Skeletal muscle satellite cell (primary cell): Measurements from ENCODE around the gene ASPHD1.

Experiments used
- H3K27me3 ChIP-seq: 2 replicates; pipeline ENCODE4 v1.7.0; 2013; ENCODE audit warnings: low read length; ENCODE audit not compliant: control insufficient read depth, insufficient read depth
- H3K36me3 ChIP-seq: 2 replicates; pipeline ENCODE4 v1.7.0; 2013; ENCODE audit warnings: mild to moderate bottlenecking, control low read depth, low read length; ENCODE audit not compliant: insufficient read depth
- H3K4me1 ChIP-seq: 2 replicates; pipeline ENCODE4 v1.7.0; 2013; ENCODE audit warnings: low read length; ENCODE audit not compliant: control insufficient read depth, insufficient read depth
- H3K4me2 ChIP-seq: 2 replicates; pipeline ENCODE4 v1.7.0; 2013; ENCODE audit warnings: mild to moderate bottlenecking, low read length
- H3K4me3 ChIP-seq: 2 replicates; pipeline ENCODE4 v1.7.0; 2013; ENCODE audit warnings: low read length
- H3K9ac ChIP-seq: 2 replicates; pipeline ENCODE4 v1.7.0; 2013; ENCODE audit warnings: mild to moderate bottlenecking, low read depth, low read length, moderate library complexity
- H3K9me3 ChIP-seq: replicated peaks from 2 replicates; pipeline ENCODE4 v1.7.0; 2013; ENCODE audit warnings: mild to moderate bottlenecking, control low read depth, low read length

Gene ASPHD1

DNA sequence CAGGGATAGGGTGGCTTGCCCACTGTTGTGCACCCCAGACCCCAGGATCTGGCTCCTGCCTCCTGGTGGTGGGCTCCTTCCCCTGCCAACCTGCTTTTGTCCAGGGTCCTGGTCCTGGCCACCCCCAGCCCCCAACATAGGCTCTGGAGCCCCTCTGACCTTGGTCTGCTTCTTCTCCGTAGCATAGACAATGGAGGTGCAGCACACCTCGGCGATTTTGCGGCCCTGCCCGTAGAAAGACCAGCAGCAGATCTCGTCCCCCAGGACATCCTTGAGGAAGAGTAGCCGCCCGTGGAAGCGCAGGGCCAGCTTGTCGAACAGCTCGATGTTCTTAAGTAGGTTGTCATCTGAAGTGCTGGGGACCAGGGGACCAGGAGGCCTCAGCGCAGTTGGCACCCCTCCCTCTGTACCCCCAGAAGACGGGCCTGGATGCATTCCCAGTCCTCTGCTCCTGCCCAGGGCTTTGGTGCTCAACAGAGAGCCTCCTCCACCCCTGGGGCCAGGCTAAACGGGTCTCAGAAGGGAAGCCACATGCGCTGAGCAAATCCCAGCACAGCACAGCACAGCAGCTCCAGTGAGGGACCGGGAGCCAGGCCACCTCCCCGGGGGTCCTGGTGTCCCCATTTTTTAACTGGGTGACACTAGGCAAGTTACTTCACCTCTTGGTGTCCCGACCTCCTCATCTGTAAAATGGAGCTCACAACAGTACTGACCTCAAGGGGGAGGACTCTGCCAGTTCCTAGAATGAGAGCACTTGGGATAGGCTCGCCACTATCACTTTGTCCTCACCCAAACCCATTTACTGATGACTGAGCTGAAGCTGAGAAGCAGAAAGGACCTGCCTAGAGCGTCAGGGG is 10.8 kb downstream of the ASPHD1 start:
- no peak overlapping the region for H3K4me2 ChIP-seq
- no peak overlapping the region for H3K9ac ChIP-seq
- H3K4me3 ChIP-seq = no peak overlapping the region
- H3K9me3 ChIP-seq = no peaks in the 10 kb centered on the region
- peaks cover 8% of the 10 kb centered on the region for H3K4me1 ChIP-seq
- H3K27me3 ChIP-seq = no peaks in the 10 kb centered on the region
- peaks cover 24% of the 10 kb centered on the region for H3K36me3 ChIP-seq

DNA sequence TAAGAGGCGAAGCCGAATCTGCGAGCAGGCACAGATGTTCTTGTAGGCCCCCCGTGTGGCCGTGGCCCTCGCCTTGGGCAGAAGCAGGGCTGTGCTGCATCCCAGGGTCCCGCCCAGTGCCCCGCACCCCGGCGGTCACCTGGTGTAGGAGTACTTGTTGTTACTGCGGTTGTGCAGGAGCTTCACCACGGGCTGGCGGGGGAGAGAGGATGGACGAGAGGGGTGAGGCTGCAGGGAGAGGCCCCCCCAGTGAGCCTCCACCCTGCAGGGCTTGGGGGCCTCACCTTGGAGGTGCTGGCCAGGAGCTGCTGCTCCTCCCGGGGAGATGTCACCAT is 11.4 kb downstream of the ASPHD1 start:
- no peak overlapping the region for H3K9ac ChIP-seq
- H3K36me3 ChIP-seq = peaks cover 24% of the 10 kb centered on the region
- no peak overlapping the region for H3K4me3 ChIP-seq

DNA sequence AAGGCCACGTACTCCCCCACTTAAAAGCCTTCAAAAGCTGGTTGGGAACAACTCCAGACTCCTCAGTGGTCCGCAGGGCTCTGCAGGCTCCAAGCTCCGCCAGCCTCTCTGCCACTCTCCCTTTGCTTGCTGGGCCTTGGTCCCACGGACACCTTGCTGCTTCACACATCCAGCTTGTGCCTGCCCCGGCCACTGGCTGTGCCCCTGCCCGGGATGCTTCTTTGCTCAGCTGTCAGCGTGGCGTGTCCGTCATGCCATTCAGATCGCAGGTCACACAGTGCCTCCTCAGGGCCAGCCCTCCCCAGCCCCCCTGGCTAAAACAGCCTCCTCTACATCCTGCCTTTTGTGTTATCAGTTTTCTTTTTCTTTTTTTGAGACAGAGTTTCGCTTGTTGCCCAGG is 11.8 kb downstream of the ASPHD1 start:
- Histone ChIP-seq H3K9me3 (no peaks in the 10 kb centered on the region), H3K27me3 (no peaks in the 10 kb centered on the region), H3K4me1 (peaks cover 8% of the 10 kb centered on the region), H3K4me3 (no peak overlapping the region), H3K4me2 (no peak overlapping the region), H3K9ac (no peak overlapping the region), H3K36me3 (peaks cover 29% of the 10 kb centered on the region)

More for the DNA sequence above, 11.4 kb downstream of the ASPHD1 start:
- H3K27me3 ChIP-seq = no peaks in the 10 kb centered on the region
- H3K4me2 ChIP-seq = no peak overlapping the region
- peaks cover 8% of the 10 kb centered on the region for H3K4me1 ChIP-seq
- no peaks in the 10 kb centered on the region for H3K9me3 ChIP-seq

DNA sequence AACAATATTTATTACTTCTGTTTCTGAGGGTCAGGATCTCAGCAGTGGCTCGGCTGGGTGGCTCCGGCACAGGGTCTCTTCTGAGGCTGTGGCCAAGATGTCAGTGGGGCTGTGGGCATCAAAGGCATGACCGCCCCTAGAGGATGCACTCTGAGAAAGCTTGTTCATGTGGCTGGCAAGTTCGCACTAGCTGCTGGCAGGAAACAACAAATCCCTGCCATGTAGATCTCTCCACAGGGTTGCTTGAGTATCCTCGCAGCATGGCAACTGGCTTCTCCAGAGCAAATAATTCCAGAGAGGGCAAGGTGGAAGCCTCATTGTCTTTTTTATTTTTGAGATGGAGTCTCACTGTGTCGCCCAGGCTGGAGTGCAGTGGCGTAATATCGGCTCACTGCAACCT is 13.2 kb downstream of the ASPHD1 start:
- Histone ChIP-seq H3K4me1 (peaks cover 8% of the 10 kb centered on the region), H3K9ac (no peak overlapping the region), H3K4me2 (no peak overlapping the region), H3K4me3 (no peak overlapping the region), H3K9me3 (no peaks in the 10 kb centered on the region), H3K36me3 (peaks cover 40% of the 10 kb centered on the region), H3K27me3 (no peaks in the 10 kb centered on the region)

DNA sequence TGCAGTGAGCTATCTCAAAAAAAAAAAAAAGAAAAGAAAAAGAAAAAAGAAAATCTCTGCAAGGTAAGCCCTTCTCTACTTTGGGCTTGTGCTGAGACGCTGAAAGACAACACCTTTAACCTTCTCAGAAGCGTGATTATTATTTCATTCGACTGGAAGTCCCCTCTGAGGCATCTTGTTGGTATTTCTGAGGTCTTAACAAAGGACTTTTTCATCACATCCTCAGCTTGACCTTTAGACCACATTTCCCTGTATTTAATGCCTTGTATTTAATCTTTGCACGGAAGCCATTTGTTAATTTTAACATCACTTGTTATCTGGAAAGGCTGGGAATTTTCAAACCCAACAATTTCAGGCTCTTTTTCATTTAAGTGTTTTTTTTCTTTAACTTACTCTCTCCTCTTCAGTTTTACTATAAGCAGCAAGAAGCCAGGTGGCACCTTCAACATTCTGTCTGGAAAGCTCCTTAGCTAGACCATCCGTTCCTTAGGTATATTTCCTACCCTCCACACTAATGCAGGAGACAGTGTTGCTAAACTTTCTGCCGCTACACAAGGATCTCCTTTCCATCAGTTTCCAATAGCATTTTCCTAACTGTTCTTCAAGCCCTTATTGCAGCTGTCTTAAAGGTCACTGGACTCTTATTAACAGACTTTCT is 15.4 kb downstream of the ASPHD1 start:
- H3K27me3 ChIP-seq = no peaks in the 10 kb centered on the region
- no peak overlapping the region for H3K4me3 ChIP-seq
- no peak overlapping the region for H3K4me2 ChIP-seq
- H3K4me1 ChIP-seq = no peaks in the 10 kb centered on the region
- H3K9me3 ChIP-seq = no peaks in the 10 kb centered on the region
- no peak overlapping the region for H3K9ac ChIP-seq
- peaks cover 54% of the 10 kb centered on the region for H3K36me3 ChIP-seq

DNA sequence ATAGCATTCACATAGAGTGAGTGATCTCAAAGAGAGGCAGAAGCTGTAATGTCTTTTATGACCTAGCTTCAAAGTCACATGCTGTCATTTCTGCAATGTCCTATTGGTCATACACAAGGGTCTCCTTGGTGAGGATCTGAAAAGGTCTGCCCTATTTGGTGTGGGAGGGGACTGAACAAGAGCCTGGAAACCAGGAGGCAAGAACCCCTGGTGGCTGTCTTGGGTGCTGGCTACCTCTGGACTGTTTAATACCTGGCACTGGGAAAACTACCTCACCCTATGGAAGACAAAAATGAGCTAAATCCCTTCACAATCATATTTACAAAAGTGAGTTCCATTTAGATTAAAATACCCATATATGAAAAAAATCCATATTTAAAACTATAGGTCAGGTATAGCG is 16.7 kb downstream of the ASPHD1 start:
- H3K9me3 ChIP-seq = no peaks in the 10 kb centered on the region
- no peak overlapping the region for H3K4me2 ChIP-seq
- no peak overlapping the region for H3K4me3 ChIP-seq
- no peak overlapping the region for H3K9ac ChIP-seq
- peaks cover 63% of the 10 kb centered on the region for H3K36me3 ChIP-seq
- no peaks in the 10 kb centered on the region for H3K27me3 ChIP-seq
- no peaks in the 10 kb centered on the region for H3K4me1 ChIP-seq

DNA sequence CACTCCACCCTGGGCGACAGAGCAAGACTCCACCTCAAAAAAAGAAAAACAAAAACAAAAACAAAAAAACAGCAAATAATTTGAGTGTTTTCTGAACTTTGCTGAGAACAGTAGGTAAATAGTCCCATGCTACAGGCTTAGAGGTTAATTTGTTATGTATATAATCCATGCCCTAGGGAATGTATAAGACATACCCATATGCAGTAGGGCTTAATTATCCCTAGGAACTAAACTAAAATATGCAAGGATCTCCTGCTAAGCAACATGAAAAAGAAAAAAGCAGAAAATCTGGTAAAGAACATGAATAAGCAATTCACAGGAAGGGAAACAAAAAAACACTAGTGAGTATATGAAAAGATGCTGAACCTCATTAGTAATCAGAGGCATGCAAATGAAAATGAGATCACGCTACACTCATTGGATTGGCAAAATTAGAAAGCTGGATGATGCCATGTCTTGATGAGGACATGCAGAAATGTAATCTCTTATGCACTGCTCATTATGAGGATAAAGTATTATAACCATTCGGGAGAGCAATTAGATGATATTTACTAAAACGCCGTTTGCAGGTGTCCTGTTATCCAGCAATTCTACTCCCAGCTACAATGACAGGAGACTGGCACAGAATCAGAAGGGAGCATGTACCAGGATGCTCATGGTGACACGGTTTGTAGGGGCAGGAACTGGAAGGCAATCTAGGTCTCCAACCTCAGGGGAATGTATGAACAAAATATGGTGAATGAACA is 20.2 kb downstream of the ASPHD1 start:
- H3K36me3 ChIP-seq = peaks cover 55% of the 10 kb centered on the region

DNA sequence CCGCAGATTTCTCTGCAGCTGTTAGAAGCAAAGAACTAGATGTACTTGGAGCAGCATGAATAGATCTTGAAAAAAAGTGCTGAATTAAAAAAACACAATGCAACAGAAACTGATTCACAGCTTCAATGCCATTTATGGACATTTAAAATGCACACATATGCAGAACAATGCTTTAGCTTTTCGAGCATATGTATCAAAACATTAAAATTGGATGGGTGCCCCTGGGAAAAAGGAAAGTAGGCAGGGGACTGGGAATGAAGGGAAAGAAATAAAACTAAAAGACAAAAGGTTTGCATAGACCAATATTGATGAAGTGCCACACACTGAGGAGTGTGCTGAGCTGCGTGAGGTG is 20.7 kb downstream of the ASPHD1 start:
- H3K9ac ChIP-seq = no peak overlapping the region
- no peak overlapping the region for H3K4me3 ChIP-seq
- H3K4me2 ChIP-seq = no peak overlapping the region
- H3K36me3 ChIP-seq = peaks cover 55% of the 10 kb centered on the region
- H3K27me3 ChIP-seq = no peaks in the 10 kb centered on the region
- H3K4me1 ChIP-seq = peaks cover 6% of the 10 kb centered on the region
- no peaks in the 10 kb centered on the region for H3K9me3 ChIP-seq

More for the DNA sequence above, 20.2 kb downstream of the ASPHD1 start:
- Histone ChIP-seq H3K4me2 (no peak overlapping the region), H3K9me3 (no peaks in the 10 kb centered on the region), H3K9ac (no peak overlapping the region), H3K4me1 (peaks cover 6% of the 10 kb centered on the region), H3K27me3 (no peaks in the 10 kb centered on the region), H3K4me3 (no peak overlapping the region)

DNA sequence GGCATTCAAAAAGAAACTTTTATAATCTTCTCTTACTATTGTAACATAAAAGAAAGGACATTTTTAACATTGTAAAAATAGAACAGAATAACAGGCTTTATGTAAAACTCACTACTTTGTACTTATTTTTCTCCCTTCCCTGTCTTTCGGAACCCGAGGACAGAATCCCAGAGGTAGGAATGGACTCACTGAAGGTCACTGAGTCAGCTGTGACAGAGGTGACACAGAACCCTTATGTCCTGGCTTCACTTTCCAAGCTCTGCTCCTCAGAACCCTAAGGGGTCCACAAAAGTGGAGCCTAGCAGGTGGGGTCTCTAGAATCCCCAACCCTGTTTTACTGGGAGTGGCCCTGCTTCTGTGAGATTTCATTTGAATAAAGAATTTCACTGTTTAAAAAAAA is 22.0 kb downstream of the ASPHD1 start:
- Histone ChIP-seq H3K4me2 (no peak overlapping the region), H3K36me3 (peaks cover 48% of the 10 kb centered on the region), H3K27me3 (no peaks in the 10 kb centered on the region), H3K9ac (no peak overlapping the region), H3K4me1 (peaks cover 17% of the 10 kb centered on the region), H3K9me3 (no peaks in the 10 kb centered on the region), H3K4me3 (no peak overlapping the region)

DNA sequence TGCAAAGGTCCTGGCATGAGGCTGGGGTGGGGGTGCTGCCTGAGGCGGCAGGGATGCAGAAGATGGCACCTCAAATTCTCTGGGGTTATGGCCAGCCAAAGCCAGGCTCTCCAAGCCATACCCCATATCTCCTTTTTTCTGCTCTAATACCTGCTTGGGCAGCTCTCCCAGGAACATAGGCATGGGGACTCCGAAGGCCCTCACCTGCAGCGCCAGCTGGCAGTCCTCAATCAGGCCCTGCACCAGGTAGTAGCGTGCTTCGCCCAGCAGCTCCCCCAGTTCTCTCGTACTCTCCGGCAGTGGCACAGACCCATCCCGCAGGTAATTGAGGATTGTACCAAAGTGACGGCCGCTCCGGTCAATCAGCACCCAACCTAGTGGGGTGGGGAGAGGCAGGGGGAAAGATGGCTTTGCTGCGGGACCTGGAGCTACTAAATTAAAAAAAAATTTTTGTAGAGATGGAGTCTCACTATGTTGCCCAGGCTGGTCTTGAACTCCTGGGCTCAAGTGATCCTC is 22.8 kb downstream of the ASPHD1 start:
- Histone ChIP-seq H3K9me3 (no peaks in the 10 kb centered on the region), H3K27me3 (no peaks in the 10 kb centered on the region), H3K4me2 (no peak overlapping the region), H3K36me3 (peaks cover 42% of the 10 kb centered on the region), H3K9ac (no peak overlapping the region), H3K4me1 (peaks cover 22% of the 10 kb centered on the region), H3K4me3 (no peak overlapping the region)

DNA sequence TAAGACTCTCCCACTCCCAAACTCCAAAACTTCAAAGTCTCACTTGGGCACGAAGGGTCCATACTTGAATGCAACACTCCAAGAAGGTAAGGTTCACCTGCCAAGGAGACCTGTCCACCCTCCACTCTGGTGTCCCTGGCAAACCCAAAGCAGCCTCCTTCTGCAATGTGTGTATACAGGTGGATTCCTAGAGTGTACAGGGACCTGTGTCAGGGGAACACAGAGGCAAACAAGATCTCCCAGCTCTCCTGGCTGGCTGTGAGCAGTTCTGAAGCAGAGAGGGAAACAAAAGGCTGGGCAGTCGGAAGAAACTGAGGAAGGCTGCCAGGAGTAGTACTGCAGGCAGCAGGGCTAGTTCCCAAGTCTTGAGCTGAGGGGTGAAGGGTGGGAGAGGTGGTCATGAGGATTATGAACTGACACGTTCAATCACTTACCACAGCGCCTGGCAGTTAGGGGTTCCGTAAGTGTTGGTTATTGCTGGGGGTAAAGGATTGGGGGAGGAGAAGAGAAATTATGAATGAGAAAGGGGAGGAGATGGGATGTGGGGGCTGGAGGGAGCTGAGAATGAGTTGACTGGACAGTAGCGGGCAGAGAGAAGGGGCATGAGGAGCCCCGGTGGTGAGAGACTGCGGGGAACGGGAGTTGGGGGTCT is 24.9 kb downstream of the ASPHD1 start:
- Histone ChIP-seq H3K36me3 (peaks cover 29% of the 10 kb centered on the region), H3K27me3 (no peaks in the 10 kb centered on the region), H3K9ac (peak overlapping the region; percentile 90), H3K4me3 (peak overlapping the region; percentile 93), H3K4me1 (peaks cover 22% of the 10 kb centered on the region), H3K4me2 (peak overlapping the region; percentile 98), H3K9me3 (no peaks in the 10 kb centered on the region)
